ENCODE measurements around the gene SLC35E4.
"Not testable (repeated sequence)": the region's sequence is repeated elsewhere in the genome, so short reads cannot be mapped to it uniquely, and the experiment has no call there.

Gene SLC35E4

GRCh38 chr22:30652852-30653251, 17.3 kb downstream of the SLC35E4 start:
- Mint-ChIP-seq H3K36me3 (ENCODE audit: low read depth) (peaks cover 4% of the 10 kb centered on the region), H3K27me3 (no peaks in the 10 kb centered on the region), H3K4me3 (no peak overlapping the region), H3K9me3 (no peaks in the 10 kb centered on the region), H3K4me1 (peaks cover 42% of the 10 kb centered on the region), H3K27ac (peak overlapping the region; percentile 6)
- DNase-seq, result no peak
- no peak for ATAC-seq

GRCh38 chr22:30654361-30654760, 18.8 kb downstream of the SLC35E4 start:
- Mint-ChIP-seq H3K36me3 (ENCODE audit: low read depth) (no peaks in the 10 kb centered on the region), H3K4me1 (peaks cover 27% of the 10 kb centered on the region), H3K4me3 (no peak overlapping the region), H3K27me3 (no peaks in the 10 kb centered on the region), H3K9me3 (no peaks in the 10 kb centered on the region), H3K27ac (no peak overlapping the region)
- ATAC-seq (no peak), DNase-seq (no peak)

DNA sequence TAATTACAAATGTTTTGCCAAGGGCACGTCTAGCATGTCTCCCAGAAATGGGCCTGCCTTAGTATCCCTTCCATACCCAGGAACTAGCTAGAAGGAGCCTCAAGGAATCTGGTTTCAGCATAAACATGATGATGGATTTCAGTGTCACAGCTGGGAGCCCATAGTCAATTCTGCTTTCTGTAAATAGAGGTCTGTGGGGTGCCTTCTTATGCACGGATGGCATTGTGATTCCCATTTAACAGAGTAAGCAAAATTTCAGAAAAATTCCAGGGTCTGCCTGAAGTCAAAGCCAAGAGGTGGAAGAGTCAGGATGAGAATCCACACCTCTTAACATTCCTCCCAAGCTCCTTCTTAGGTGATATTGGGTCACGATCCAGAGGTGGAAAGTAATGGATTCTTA, 20.0 kb downstream of the SLC35E4 start:
- H3K27me3 Mint-ChIP-seq, result no peaks in the 10 kb centered on the region
- no peak for DNase-seq
- H3K4me1 Mint-ChIP-seq, result peaks cover 16% of the 10 kb centered on the region
- H3K27ac Mint-ChIP-seq, result no peak overlapping the region
- H3K9me3 Mint-ChIP-seq, result no peaks in the 10 kb centered on the region
- H3K36me3 Mint-ChIP-seq (ENCODE audit: low read depth), result no peaks in the 10 kb centered on the region
- no peak for ATAC-seq
- no peak overlapping the region for H3K4me3 Mint-ChIP-seq

DNA sequence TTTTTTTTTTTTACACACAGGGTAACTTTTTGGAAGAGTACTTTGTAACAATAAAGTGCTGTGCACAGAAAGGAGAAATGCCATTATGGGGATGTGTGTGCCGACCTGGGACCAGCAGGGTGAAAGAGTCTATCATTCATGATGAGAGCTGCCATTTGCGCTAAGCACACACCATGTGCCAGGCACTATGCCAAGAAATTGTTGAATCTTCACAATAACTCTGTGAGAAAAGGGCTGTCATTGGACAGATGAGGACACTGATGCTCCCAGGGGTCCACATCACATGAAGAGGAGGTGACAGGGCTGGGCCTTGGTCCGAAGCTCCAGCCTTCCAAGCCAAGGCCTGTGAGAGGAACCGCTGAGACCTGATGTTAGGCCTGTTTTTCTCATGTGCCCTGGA, 26.5 kb downstream of the SLC35E4 start:
- ATAC-seq (no peak), DNase-seq (no peak)
- H3K4me3 Mint-ChIP-seq, result no peak overlapping the region
- no peaks in the 10 kb centered on the region for H3K27me3 Mint-ChIP-seq
- H3K27ac Mint-ChIP-seq, result no peak overlapping the region
- H3K9me3 Mint-ChIP-seq, result no peaks in the 10 kb centered on the region
- peaks cover 15% of the 10 kb centered on the region for H3K4me1 Mint-ChIP-seq
- peaks cover 15% of the 10 kb centered on the region for H3K36me3 Mint-ChIP-seq (ENCODE audit: low read depth)

GRCh38 chr22:30664798-30665197, 29.2 kb downstream of the SLC35E4 start:
- DNase-seq (no peak), ATAC-seq (no peak)
- Mint-ChIP-seq H3K27ac (no peak overlapping the region), H3K4me3 (no peak overlapping the region), H3K9me3 (no peaks in the 10 kb centered on the region), H3K27me3 (peaks cover 2% of the 10 kb centered on the region), H3K36me3 (ENCODE audit: low read depth) (peaks cover 15% of the 10 kb centered on the region), H3K4me1 (peaks cover 22% of the 10 kb centered on the region)

DNA sequence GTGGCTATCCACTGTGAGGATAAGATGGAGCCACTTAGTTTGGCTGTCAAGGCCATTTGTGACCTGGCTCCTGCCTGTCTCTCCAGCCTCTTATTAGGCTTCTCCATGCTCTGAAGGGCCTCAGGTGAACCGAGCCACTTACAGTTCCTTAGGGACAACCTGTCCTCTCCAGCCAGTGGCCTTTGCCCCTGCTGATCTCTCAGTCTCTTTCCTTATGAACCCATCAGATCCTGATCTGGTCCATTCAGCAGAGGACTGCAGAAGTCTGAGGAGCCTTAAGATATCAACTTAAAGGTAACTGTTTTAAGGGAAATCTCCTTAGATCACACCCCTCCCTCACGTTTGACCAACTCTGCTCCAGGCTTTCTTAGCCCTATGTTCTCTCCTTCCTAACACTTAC, 29.7 kb downstream of the SLC35E4 start:
- H3K27ac Mint-ChIP-seq, result no peak overlapping the region
- ATAC-seq (no peak), DNase-seq (no peak)
- peaks cover 22% of the 10 kb centered on the region for H3K4me1 Mint-ChIP-seq
- H3K27me3 Mint-ChIP-seq, result peaks cover 2% of the 10 kb centered on the region
- H3K4me3 Mint-ChIP-seq, result no peak overlapping the region
- no peaks in the 10 kb centered on the region for H3K9me3 Mint-ChIP-seq
- H3K36me3 Mint-ChIP-seq (ENCODE audit: low read depth), result peaks cover 15% of the 10 kb centered on the region

GRCh38 chr22:30665786-30666185, 30.2 kb downstream of the SLC35E4 start:
- H3K4me3 Mint-ChIP-seq, result peak overlapping the region; percentile 42

DNA sequence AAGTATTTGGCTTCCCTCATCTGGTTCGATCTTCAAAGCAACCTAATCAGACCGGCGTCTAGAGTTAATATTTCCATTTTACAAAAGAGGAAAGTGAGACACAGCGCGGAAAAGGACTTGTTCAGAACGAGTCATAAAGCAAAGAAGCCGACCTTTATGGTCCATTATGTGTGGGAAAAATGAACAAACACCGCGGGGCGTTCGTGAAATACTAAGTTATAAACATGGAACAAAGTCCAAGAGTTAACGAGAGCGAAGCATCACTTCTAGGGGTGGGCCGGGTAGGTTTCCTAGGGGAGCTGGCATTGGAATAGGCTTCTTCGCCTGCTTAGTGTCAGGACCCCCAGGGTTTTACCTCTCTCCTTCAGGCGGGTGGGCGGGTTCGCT, 31.5 kb downstream of the SLC35E4 start:
- H3K9me3 Mint-ChIP-seq, result no peaks in the 10 kb centered on the region
- DNase-seq, result no peak

More at GRCh38 chr22:30665786-30666185, 30.2 kb downstream of the SLC35E4 start:
- Mint-ChIP-seq H3K9me3 (no peaks in the 10 kb centered on the region), H3K36me3 (ENCODE audit: low read depth) (peaks cover 15% of the 10 kb centered on the region), H3K4me1 (peaks cover 22% of the 10 kb centered on the region), H3K27me3 (peaks cover 2% of the 10 kb centered on the region), H3K27ac (no peak overlapping the region)
- no peak for DNase-seq
- ATAC-seq, result no peak

DNA sequence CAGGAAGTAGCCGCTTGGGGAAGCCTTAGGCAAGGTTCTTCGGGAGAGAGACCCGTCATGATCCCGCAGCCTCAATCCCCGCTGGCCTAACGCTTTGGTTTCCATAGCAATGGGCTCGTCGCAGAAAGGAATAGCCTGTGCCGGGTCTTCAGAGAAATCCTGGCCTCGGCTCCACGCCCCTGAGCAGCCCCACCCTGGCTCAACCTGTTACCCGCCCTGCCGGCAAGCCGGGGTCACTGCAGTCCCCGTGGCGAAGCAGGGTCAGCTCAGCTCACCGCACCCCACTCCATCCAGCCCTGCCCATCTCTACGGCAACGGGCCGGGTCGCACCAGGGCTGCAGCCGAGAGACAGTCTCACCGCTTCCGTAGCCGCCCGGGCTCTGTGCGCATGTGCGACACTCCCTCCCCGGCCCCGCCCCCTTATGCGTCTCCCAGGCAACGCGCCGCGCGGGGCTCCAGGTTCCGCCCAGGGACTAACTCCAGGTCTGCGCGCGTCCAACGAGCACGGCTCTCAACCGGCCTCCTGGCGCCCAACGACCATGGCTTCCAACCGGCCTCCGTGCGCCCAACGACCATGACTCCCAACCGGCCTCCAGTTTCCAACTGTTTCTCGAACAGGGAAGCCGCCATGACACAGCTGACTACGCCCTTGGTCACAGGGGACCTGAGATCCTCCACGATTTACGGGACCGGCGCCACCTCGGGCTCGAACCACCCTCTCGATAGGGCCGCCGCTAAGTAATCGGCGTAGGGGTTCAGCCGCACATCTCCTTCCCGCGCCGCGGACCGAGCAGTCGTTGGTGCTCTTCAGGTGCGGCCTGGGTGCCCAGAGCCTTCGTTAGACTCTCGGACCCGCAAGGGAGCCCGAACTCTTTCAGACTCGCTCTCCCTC, 32.2 kb downstream of the SLC35E4 start, which contains the start of gene DUSP18:
Gene DUSP18 (minus strand): TSS at position 382 of the 892 bp plus-strand sequence. CDS start 3,872 bp downstream, outside the sequence.
- DNase-seq (peak; percentile 96), ATAC-seq (peak; percentile 88)
- Mint-ChIP-seq H3K27ac (peak within 1 kb of the TSS; percentile 90), H3K27me3 (peaks cover 2% of the 10 kb centered on the region), H3K9me3 (no peaks in the 10 kb centered on the region), H3K4me3 (peak within 1 kb of the TSS; percentile 87), H3K36me3 (ENCODE audit: low read depth) (peaks cover 11% of the 10 kb centered on the region), H3K4me1 (peaks cover 22% of the 10 kb centered on the region)

More for the DNA sequence above, 31.5 kb downstream of the SLC35E4 start:
- H3K4me3 Mint-ChIP-seq, result peak overlapping the region; percentile 87
- H3K27me3 Mint-ChIP-seq, result peaks cover 2% of the 10 kb centered on the region
- peak overlapping the region; percentile 90 for H3K27ac Mint-ChIP-seq
- ATAC-seq, result peak; percentile 53
- H3K36me3 Mint-ChIP-seq (ENCODE audit: low read depth), result peaks cover 13% of the 10 kb centered on the region
- H3K4me1 Mint-ChIP-seq, result peaks cover 22% of the 10 kb centered on the region

- H3K27ac Mint-ChIP-seq, result peak overlapping the region; percentile 90
- H3K27me3 Mint-ChIP-seq, result peaks cover 2% of the 10 kb centered on the region
- DNase-seq, result no peak
Measured at GRCh38 chr22:30668386-30668710, 32.8 kb downstream of the SLC35E4 start.

GRCh38 chr22:30671071-30671470, 35.5 kb downstream of the SLC35E4 start:
- ATAC-seq, result no peak
- Mint-ChIP-seq H3K36me3 (ENCODE audit: low read depth) (no peaks in the 10 kb centered on the region), H3K4me1 (peaks cover 16% of the 10 kb centered on the region), H3K27me3 (peaks cover 2% of the 10 kb centered on the region), H3K9me3 (no peaks in the 10 kb centered on the region), H3K4me3 (no peak overlapping the region), H3K27ac (no peak overlapping the region)
- no peak for DNase-seq

More at GRCh38 chr22:30668386-30668710, 32.8 kb downstream of the SLC35E4 start:
- H3K4me1 Mint-ChIP-seq, result peaks cover 22% of the 10 kb centered on the region
- H3K9me3 Mint-ChIP-seq, result no peaks in the 10 kb centered on the region
- peaks cover 5% of the 10 kb centered on the region for H3K36me3 Mint-ChIP-seq (ENCODE audit: low read depth)
- no peak for ATAC-seq
- peak overlapping the region; percentile 87 for H3K4me3 Mint-ChIP-seq

- no peaks in the 10 kb centered on the region for H3K9me3 Mint-ChIP-seq
- H3K36me3 Mint-ChIP-seq (ENCODE audit: low read depth), result no peaks in the 10 kb centered on the region
- ATAC-seq (no peak), DNase-seq (no peak)
- H3K27ac Mint-ChIP-seq, result no peak overlapping the region
- no peak overlapping the region for H3K4me3 Mint-ChIP-seq
- H3K4me1 Mint-ChIP-seq, result peaks cover 5% of the 10 kb centered on the region
- peaks cover 8% of the 10 kb centered on the region for H3K27me3 Mint-ChIP-seq
Measured at GRCh38 chr22:30673136-30673535, 37.6 kb downstream of the SLC35E4 start.

DNA sequence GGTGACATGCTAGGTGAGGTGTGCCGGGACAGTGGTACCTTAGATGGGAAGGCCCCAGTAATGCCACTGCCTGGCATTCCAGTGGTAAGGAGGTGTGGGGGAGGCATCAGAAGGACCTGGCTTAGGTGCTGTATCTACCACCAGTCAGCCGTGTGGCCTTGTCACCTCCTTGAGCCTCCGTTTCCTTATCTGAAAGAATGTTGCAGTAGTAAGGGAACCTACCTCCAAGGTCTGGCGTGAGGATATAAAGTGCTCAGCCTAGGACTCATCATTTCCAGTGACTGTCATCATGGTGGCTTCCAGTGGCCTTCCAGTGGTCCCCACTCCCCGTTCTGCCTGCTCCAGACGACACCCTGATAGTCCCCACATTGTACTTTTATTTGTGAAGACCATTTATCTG, 38.9 kb downstream of the SLC35E4 start:
- DNase-seq, result no peak
- Mint-ChIP-seq H3K4me3 (no peak overlapping the region), H3K36me3 (ENCODE audit: low read depth) (no peaks in the 10 kb centered on the region), H3K27me3 (peaks cover 8% of the 10 kb centered on the region), H3K27ac (no peak overlapping the region), H3K4me1 (no peaks in the 10 kb centered on the region), H3K9me3 (no peaks in the 10 kb centered on the region)
- no peak for ATAC-seq

DNA sequence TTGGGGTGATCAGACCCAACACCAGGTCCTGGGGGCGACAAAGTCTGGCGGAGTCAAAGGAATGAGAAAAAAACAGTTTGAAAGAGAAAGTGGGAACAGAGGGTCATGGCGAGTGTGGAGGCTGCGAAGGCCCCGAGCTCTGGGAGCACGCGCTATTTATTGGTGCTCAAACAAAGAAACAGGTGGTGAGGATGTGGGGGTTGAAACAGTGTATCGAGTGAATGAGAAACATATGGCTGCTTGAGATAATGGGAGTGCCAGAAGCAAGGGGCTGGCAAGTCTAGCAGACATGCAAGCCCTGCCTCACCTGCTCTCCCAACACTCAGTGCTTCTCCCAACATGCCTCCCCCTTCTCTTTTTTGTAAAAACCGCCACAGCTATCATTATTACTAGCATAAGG, 39.9 kb downstream of the SLC35E4 start:
- no peaks in the 10 kb centered on the region for H3K36me3 Mint-ChIP-seq (ENCODE audit: low read depth)
- no peaks in the 10 kb centered on the region for H3K9me3 Mint-ChIP-seq
- no peaks in the 10 kb centered on the region for H3K4me1 Mint-ChIP-seq
- H3K27ac Mint-ChIP-seq, result no peak overlapping the region
- no peak overlapping the region for H3K4me3 Mint-ChIP-seq
- ATAC-seq, result no peak
- H3K27me3 Mint-ChIP-seq, result peaks cover 8% of the 10 kb centered on the region
- no peak for DNase-seq

- not testable (repeated sequence) for H3K4me3 Mint-ChIP-seq; H3K36me3 Mint-ChIP-seq (ENCODE audit: low read depth); H3K4me1 Mint-ChIP-seq; H3K27me3 Mint-ChIP-seq; H3K27ac Mint-ChIP-seq; ATAC-seq; H3K9me3 Mint-ChIP-seq; DNase-seq
Measured at GRCh38 chr22:30676565-30676964, 41.0 kb downstream of the SLC35E4 start.
